GM10248 (cell line): ENCODE results near the gene DPYD.

ENCODE experiments used
- CTCF ChIA-PET: fragments of 300-600 bp; sonication (Branson Sonifier 250); formaldehyde crosslinking; extraction: SDS; loops from one replicate; lab custom pipeline; 2021; ENCODE audit warnings: antibody characterized with exemption; lab: Yijun Ruan, JAX
- POLR2A ChIA-PET: fragments of 350-650 bp; sonication (Branson Sonifier 250); formaldehyde crosslinking; extraction: SDS; loops from one replicate; lab custom pipeline; 2020; ENCODE audit warnings: antibody characterized with exemption; lab: Yijun Ruan, JAX
- DNase-seq: peaks from one replicate; pipeline ENCODE4 v3.0.0; 2012; ENCODE audit errors: extremely low spot score
- CTCF ChIP-seq: IDR thresholded peaks from 2 replicates; pipeline ENCODE4 v1.5.1; 2012; ENCODE audit warnings: mild to moderate bottlenecking, low read depth; ENCODE audit errors: extremely low read depth, missing control alignments, control extremely low read depth

The DPYD gene

GRCh38 chr1:97297611-97298010 is 623.2 kb downstream of the DPYD start:
- DNase-seq = no peak
- no peak for TF ChIP-seq CTCF
- ChIA-PET POLR2A (no interaction called here), CTCF (no interaction called here)

- ChIA-PET POLR2A (no interaction called here), CTCF (interaction anchor here (1.1 kb wide), 2 partner anchors 12 to 174 kb away, joined by 3 read pairs; no protein-coding TSS in a partner anchor)
- no peak for DNase-seq
- TF ChIP-seq CTCF = no peak
Observed at GRCh38 chr1:97281962-97282361, 638.9 kb downstream of the DPYD start.

- no peak for TF ChIP-seq CTCF
- CTCF ChIA-PET = interaction anchor here (1.8 kb wide), 1 partner anchor 10 kb away, joined by 4 read pairs; no protein-coding TSS in a partner anchor
- POLR2A ChIA-PET = no interaction called here
- no peak for DNase-seq
Observed at GRCh38 chr1:97277891-97278654, 642.8 kb downstream of the DPYD start.

- no peak for DNase-seq
- no peak for TF ChIP-seq CTCF
- CTCF ChIA-PET = interaction anchor here (0.6 kb wide), 1 partner anchor 45 kb away, joined by 3 read pairs; no protein-coding TSS in a partner anchor
- POLR2A ChIA-PET = no interaction called here
Observed at GRCh38 chr1:97271916-97272788, 648.7 kb downstream of the DPYD start.

GRCh38 chr1:97270508-97271307 is 650.1 kb downstream of the DPYD start:
- ChIA-PET POLR2A (no interaction called here), CTCF (interaction anchor here (0.6 to 1.3 kb wide), 2 partner anchors 11 to 56 kb away, joined by 3 read pairs; no protein-coding TSS in a partner anchor)
- no peak for DNase-seq

More at GRCh38 chr1:97270508-97271307, 650.1 kb downstream of the DPYD start:
- no peak for TF ChIP-seq CTCF
